Nephron progenitor cell (in vitro differentiated cells): ENCODE measurements around the gene GJD4.

ENCODE experiments used
- DNase-seq: peaks from one replicate; pipeline ENCODE4 v3.0.0; 2021
- H3K27ac Mint-ChIP-seq: 2 replicates; pipeline ENCODE4 v1.8.0; 2021; ENCODE audit warnings: mild to moderate bottlenecking, moderate library complexity, mixed read lengths
- H3K27me3 Mint-ChIP-seq: 2 replicates; pipeline ENCODE4 v1.8.0; 2021; ENCODE audit warnings: mild to moderate bottlenecking, low read depth, mixed read lengths; ENCODE audit not compliant: poor library complexity
- H3K36me3 Mint-ChIP-seq: 2 replicates; pipeline ENCODE4 v1.8.0; 2021; ENCODE audit warnings: low read depth, mixed read lengths
- H3K4me1 Mint-ChIP-seq: 2 replicates; pipeline ENCODE4 v1.8.0; 2021; ENCODE audit warnings: mixed read lengths
- H3K4me3 Mint-ChIP-seq: 2 replicates; pipeline ENCODE4 v1.8.0; 2021; ENCODE audit warnings: mild to moderate bottlenecking, moderate library complexity, mixed read lengths
- H3K9me3 Mint-ChIP-seq: 2 replicates; pipeline ENCODE4 v1.8.0; 2021; ENCODE audit warnings: mild to moderate bottlenecking, moderate library complexity, mixed read lengths
- TF ChIP-seq, protein P1 (sequence below): fragments of 200-600 bp; sonication (generic); IDR thresholded peaks from 2 replicates; pipeline ENCODE4 v1.5.0; 2021; ENCODE audit warnings: antibody characterized with exemption

GJD4 gene

DNA sequence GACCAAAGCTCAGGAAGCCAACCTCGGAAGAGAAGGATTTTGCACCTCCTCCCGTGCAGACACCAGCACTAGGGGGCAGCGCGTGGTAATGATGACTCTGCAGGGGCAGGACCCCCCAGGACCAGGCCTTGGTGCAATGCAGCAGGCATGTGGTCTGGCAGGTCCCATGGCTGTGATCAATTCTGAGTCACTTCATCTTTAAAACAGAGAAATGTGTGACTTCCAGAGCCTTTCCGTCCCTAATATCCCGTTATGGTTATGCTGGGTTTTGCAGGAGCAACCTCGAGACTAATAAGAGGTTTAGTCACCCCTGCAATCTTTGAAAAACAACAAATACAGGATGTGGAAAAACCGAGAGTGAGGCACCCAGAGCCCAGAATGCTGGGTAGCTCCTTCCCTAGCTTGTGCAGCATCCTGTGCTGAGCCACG, 30.2 kb upstream of the GJD4 start:
- peaks cover 10% of the 10 kb centered on the region for H3K4me1 Mint-ChIP-seq
- H3K27ac Mint-ChIP-seq: no peak overlapping the region
- no peak for DNase-seq
- TF ChIP-seq, protein P1, sequence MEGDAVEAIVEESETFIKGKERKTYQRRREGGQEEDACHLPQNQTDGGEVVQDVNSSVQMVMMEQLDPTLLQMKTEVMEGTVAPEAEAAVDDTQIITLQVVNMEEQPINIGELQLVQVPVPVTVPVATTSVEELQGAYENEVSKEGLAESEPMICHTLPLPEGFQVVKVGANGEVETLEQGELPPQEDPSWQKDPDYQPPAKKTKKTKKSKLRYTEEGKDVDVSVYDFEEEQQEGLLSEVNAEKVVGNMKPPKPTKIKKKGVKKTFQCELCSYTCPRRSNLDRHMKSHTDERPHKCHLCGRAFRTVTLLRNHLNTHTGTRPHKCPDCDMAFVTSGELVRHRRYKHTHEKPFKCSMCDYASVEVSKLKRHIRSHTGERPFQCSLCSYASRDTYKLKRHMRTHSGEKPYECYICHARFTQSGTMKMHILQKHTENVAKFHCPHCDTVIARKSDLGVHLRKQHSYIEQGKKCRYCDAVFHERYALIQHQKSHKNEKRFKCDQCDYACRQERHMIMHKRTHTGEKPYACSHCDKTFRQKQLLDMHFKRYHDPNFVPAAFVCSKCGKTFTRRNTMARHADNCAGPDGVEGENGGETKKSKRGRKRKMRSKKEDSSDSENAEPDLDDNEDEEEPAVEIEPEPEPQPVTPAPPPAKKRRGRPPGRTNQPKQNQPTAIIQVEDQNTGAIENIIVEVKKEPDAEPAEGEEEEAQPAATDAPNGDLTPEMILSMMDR: no peak
- no peak overlapping the region for H3K4me3 Mint-ChIP-seq
- no peaks in the 10 kb centered on the region for H3K27me3 Mint-ChIP-seq
- peaks cover 8% of the 10 kb centered on the region for H3K9me3 Mint-ChIP-seq
- H3K36me3 Mint-ChIP-seq: peaks cover 12% of the 10 kb centered on the region

DNA sequence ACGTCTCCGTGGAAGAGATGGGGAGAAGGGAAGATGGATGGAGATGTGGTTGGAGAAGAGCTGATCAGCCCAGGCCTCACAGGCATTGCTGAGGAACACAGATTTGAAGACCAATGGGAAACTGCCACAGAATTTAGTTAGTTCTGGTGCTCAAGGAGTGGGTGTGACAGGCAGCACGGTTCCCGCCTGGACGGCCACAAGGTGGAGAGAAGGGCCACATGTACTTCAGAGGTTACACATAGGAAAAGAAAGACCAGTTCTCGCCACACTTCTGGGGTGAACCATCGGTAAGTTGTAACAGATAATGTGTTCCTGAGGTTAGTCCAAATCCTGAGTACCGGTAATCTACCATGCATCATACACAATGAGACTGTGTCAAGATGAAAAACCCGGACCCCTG, 29.5 kb upstream of the GJD4 start:
- peaks cover 12% of the 10 kb centered on the region for H3K36me3 Mint-ChIP-seq
- peaks cover 14% of the 10 kb centered on the region for H3K4me1 Mint-ChIP-seq
- no peak for DNase-seq
- no peak overlapping the region for H3K27ac Mint-ChIP-seq
- H3K4me3 Mint-ChIP-seq: no peak overlapping the region
- peaks cover 8% of the 10 kb centered on the region for H3K9me3 Mint-ChIP-seq
- no peaks in the 10 kb centered on the region for H3K27me3 Mint-ChIP-seq
- TF ChIP-seq, protein P1: no peak

DNA sequence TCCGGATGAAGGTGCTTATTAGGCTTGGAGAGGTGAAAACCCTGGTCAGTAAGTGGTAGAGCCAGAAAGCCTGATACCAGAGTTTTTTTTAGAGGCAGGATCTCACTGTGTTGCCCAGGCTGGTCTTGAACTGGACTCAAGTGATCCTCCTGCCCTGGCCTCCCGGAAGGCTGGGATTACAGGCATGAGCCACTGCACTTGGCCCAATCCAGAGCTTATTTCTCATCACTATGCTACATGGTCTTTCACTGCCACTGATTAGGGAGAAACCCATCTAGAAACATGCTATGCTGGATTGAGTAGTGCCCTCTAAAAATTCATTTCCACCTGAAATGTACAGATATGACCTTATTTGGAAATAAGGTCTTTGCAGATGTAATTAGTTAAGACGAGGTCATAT, 28.4 kb upstream of the GJD4 start:
- H3K27me3 Mint-ChIP-seq: peaks cover 5% of the 10 kb centered on the region
- H3K36me3 Mint-ChIP-seq: peaks cover 12% of the 10 kb centered on the region
- peaks cover 8% of the 10 kb centered on the region for H3K9me3 Mint-ChIP-seq
- no peak overlapping the region for H3K4me3 Mint-ChIP-seq
- DNase-seq: no peak
- H3K4me1 Mint-ChIP-seq: peaks cover 17% of the 10 kb centered on the region
- TF ChIP-seq, protein P1: no peak
- no peak overlapping the region for H3K27ac Mint-ChIP-seq

DNA sequence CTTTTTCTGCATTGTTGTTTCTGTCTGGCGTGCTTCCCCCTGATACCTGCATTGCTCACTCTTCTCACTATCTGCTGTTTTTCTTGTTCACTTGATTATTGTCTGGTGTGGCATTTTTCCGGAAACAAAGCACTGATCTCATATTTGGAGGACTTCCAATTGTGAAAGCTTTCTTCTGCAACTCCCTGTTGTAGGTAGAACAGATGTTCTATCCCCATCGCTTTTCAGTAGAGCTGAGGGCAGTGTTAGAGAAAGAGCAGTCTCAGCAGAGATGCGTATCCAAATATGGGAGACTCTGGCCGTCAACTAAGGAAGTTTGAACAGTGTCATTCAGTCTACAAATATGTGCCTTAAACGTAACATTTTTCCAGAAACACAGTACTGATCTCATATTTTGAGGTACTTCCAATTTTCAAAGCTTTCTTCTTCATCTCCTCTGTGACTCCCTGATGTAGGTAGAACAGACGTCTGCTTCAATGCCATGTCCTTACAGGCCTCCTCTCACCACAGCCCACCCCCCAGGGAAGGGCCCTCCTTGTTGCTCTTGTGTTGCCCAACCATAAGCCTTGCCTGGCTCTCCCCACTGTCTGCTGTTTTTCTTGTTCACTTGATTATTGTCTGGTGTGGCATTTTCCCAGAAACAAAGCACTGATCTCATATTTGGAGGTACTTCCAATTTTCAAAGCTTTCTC, 27.1 kb upstream of the GJD4 start:
- Mint-ChIP-seq H3K27ac (no peak overlapping the region), H3K4me3 (no peak overlapping the region), H3K9me3 (peaks cover 8% of the 10 kb centered on the region)

DNA sequence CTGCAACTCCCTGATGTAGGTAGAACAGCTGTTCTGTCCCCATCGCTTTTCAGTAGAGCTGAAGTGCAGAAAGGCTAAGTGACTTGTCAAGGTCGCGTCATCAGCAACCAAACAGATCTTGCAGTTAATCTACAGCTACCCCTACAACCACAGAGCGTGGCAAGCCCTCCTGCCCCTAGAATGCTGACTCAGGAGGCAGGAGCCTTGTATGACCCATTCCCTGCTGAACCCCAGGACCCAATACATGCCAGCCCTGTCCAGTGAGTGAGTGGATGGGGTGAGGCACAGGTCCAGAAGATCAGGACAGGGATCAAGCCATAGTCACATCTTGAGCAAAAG, 26.6 kb upstream of the GJD4 start:
- H3K4me1 Mint-ChIP-seq: peaks cover 17% of the 10 kb centered on the region

More for the DNA sequence above, 27.1 kb upstream of the GJD4 start:
- Mint-ChIP-seq H3K4me1 (peaks cover 17% of the 10 kb centered on the region), H3K27me3 (peaks cover 5% of the 10 kb centered on the region), H3K36me3 (peaks cover 6% of the 10 kb centered on the region)
- TF ChIP-seq, protein P1: no peak
- no peak for DNase-seq

More for the DNA sequence above, 26.6 kb upstream of the GJD4 start:
- H3K36me3 Mint-ChIP-seq: peaks cover 6% of the 10 kb centered on the region
- peaks cover 5% of the 10 kb centered on the region for H3K27me3 Mint-ChIP-seq
- H3K4me3 Mint-ChIP-seq: no peak overlapping the region
- H3K27ac Mint-ChIP-seq: no peak overlapping the region
- peaks cover 8% of the 10 kb centered on the region for H3K9me3 Mint-ChIP-seq
- no peak for DNase-seq
- TF ChIP-seq, protein P1: no peak
